Spleen (tissue), 11 donors: Measurements from ENCODE around the gene HELB. TPM values are rescaled to one million over a fixed set of nuclear protein-coding genes. Genes with fewer than 3 reads are reported as not detected.

Experiments used
- DNase-seq: peaks from one replicate; pipeline ENCODE4 v3.0.0-alpha.2; 2020
- H3K27ac ChIP-seq, 8 donors: fragments of 200-600 bp; sonication (generic) in 7 of 8; 1 replicate in 4 of 8; 2 replicates in 4 of 8; pipeline versions ENCODE4 v1.5.0 to v1.8.0; 2016 to 2021; ENCODE audit warnings: inconsistent platforms in 4 of 8, mild to moderate bottlenecking in 4 of 8, moderate library complexity in 1 of 8
- H3K27me3 ChIP-seq, 7 donors: fragments of 200-600 bp; sonication (generic) in 6 of 7; replicated peaks in 1 of 7; 1 replicate in 4 of 7; 2 replicates in 3 of 7; pipeline versions ENCODE4 v1.5.0 to v1.8.0; 2016 to 2021; ENCODE audit warnings: inconsistent platforms in 3 of 7, mild to moderate bottlenecking in 1 of 7
- H3K36me3 ChIP-seq, 6 donors: fragments of 200-600 bp; sonication (generic) in 5 of 6; 1 replicate in 4 of 6; 2 replicates in 2 of 6; pipeline versions ENCODE4 v1.5.0 to v1.8.0; 2016 to 2021; ENCODE audit warnings: inconsistent platforms in 2 of 6
- H3K4me1 ChIP-seq, 6 donors: fragments of 200-600 bp; sonication (generic) in 5 of 6; 1 replicate in 3 of 6; 2 replicates in 3 of 6; pipeline versions ENCODE4 v1.5.0 to v1.8.0; 2016 to 2021; ENCODE audit warnings: inconsistent platforms in 3 of 6
- H3K4me3 ChIP-seq, 8 donors: fragments of 200-600 bp; sonication (generic) in 7 of 8; 1 replicate in 4 of 8; 2 replicates in 4 of 8; pipeline versions ENCODE4 v1.5.0 to v1.8.0; 2016 to 2021; ENCODE audit warnings: inconsistent platforms in 4 of 8, mild to moderate bottlenecking in 4 of 8, moderate library complexity in 2 of 8
- H3K9me3 ChIP-seq, 8 donors: fragments of 200-600 bp; sonication (generic) in 7 of 8; 1 replicate in 4 of 8; 2 replicates in 4 of 8; pipeline versions ENCODE4 v1.5.0 to v1.8.0; 2016 to 2021; ENCODE audit warnings: inconsistent platforms in 4 of 8
- CTCF ChIP-seq, 11 experiments: fragments of 200-600 bp in 7 of 11; fragments of 450-650 bp in 4 of 11; sonication (generic) in 4 of 11; IDR thresholded peaks in 8 of 11; conservative IDR thresholded peaks in 3 of 11; 1 replicate in 7 of 11; 2 replicates in 4 of 11; pipeline versions ENCODE4 v1.4.0 to v1.8.0; 2016 to 2021; ENCODE audit warnings: antibody characterized with exemption in 11 of 11, inconsistent platforms in 4 of 11, mild to moderate bottlenecking in 1 of 11
- POLR2A ChIP-seq, 3 donors: fragments of 450-650 bp; IDR thresholded peaks; one replicate each; pipeline ENCODE4 v1.5.1; 2017; ENCODE audit warnings: antibody characterized with exemption in 3 of 3, mild to moderate bottlenecking in 1 of 3
- POLR2AphosphoS5 ChIP-seq, 3 donors: sonication (generic); formaldehyde crosslinking; IDR thresholded peaks; one replicate each; pipeline ENCODE4 v1.5.1; 2017; ENCODE audit warnings: antibody characterized with exemption in 3 of 3
- WGBS, 5 donors: extraction: QIAGEN DNeasy Blood & Tissue Kit in 3 of 5; methylation state at CpG; one replicate each; pipeline versions ENCODE4 v1.1.5 to v1.1.7; 2013 to 2018; 5-methylcytosine and 5-hydroxymethylcytosine counted together
- intact Hi-C: fragments of 100-400 bp; cut with DNase I; formaldehyde crosslinking; loops from one replicate; pipeline ENCODE4 v1.15.0; 2023; ENCODE audit warnings: low total_unique reads
- polyA plus RNA-seq, 3 donors: library from polyadenylated mRNA; stranded (reverse); fragments of 200-250 nt; gene quantifications; one replicate each; pipeline ENCODE4 v1.2.1, GENCODE V29; 2013
- total RNA-seq, 7 donors: library from RNA; depleted of rRNA in 3 of 7; stranded (reverse); fragments of >200 nt in 3 of 7; fragmentation: NEBNext Ultra II Directional in 4 of 7; extraction: Animal tissue kit (Norgen Biotek cat#: 25700) in 4 of 7; gene quantifications; one replicate each; pipeline versions ENCODE4 v1.1.0 to v1.2.1, GENCODE V29; 2016 to 2021
- donor health status: healthy with polysubstance abuse.
- donor health status: DM: no; HTN: no; CAD: no; lungs with moderate emphysema.
- donor health status: DM: no; HTN: no; CAD: no.
- donor health status: Bipolar disorder and iron deficiency.
- donor health status: healthy.
- donor health status: DM: no; HTN: no; CAD: no.
- donor health status: DM: yes; HTN: yes; CAD: no.

Gene HELB
- total and polyA plus RNA-seq, 10 donors = 0.83 to 33.7 (median 18.2) TPM

GRCh38 chr12:66262737-66263136, 39.6 kb upstream of the HELB start:
- TF ChIP-seq CTCF (IDR thresholded peaks at IDR 0.05 in 8 of 11, conservative IDR thresholded peaks at IDR 0.05 in 3 of 11) (no peak), POLR2AphosphoS5 (IDR thresholded peaks at IDR 0.05) (no peak), POLR2A (IDR thresholded peaks at IDR 0.05) (no peak)
- no peak overlapping the region for H3K4me3 ChIP-seq
- H3K36me3 ChIP-seq = no peaks in the 10 kb centered on the region
- no peaks in the 10 kb centered on the region for H3K9me3 ChIP-seq
- H3K4me1 ChIP-seq = peaks cover 0 to 11% (median 2%) of the 10 kb centered on the region in 6 donors
- DNase-seq = no peak
- H3K27me3 ChIP-seq = no peaks in the 10 kb centered on the region
- no peak overlapping the region for H3K27ac ChIP-seq
- intact Hi-C loops = no loop called here

- DNase-seq = no peak
- no peaks in the 10 kb centered on the region for H3K9me3 ChIP-seq
- intact Hi-C loops = loop anchor here (5.0 kb wide), 1 partner anchor 144 kb away; no protein-coding TSS in a partner anchor
- no peak overlapping the region for H3K4me3 ChIP-seq
- no peak for TF ChIP-seq POLR2AphosphoS5 (IDR thresholded peaks at IDR 0.05)
- TF ChIP-seq POLR2A (IDR thresholded peaks at IDR 0.05) = no peak
- no peak for TF ChIP-seq CTCF (IDR thresholded peaks at IDR 0.05 in 8 of 11, conservative IDR thresholded peaks at IDR 0.05 in 3 of 11)
- no peaks in the 10 kb centered on the region for H3K36me3 ChIP-seq
- peaks cover 0 to 38% (median 16%) of the 10 kb centered on the region in 6 donors for H3K4me1 ChIP-seq
- peak overlapping the region in 7 of 8 donors; percentile 9 to 87 (median 67) for H3K27ac ChIP-seq
- H3K27me3 ChIP-seq = no peaks in the 10 kb centered on the region
- WGBS, 5 donors = 41 to 76% (median 56%) methylated on average over 3 of the region's 3 CpGs
Observed at GRCh38 chr12:66268562-66268961, 33.7 kb upstream of the HELB start.

GRCh38 chr12:66269142-66269541, 33.2 kb upstream of the HELB start:
- Histone ChIP-seq H3K9me3 (no peaks in the 10 kb centered on the region), H3K36me3 (no peaks in the 10 kb centered on the region), H3K4me1 (peaks cover 0 to 38% (median 16%) of the 10 kb centered on the region in 6 donors), H3K27me3 (no peaks in the 10 kb centered on the region), H3K27ac (peak overlapping the region in 7 of 8 donors; percentile 9 to 87 (median 67)), H3K4me3 (no peak overlapping the region)
- no peak for DNase-seq
- 65 to 76% (median 69%) methylated on average over 6 of the region's 6 CpGs for WGBS, 5 donors
- intact Hi-C loops = loop anchor here (5.0 kb wide), 1 partner anchor 143 kb away; no protein-coding TSS in a partner anchor
- TF ChIP-seq CTCF (IDR thresholded peaks at IDR 0.05 in 8 of 11, conservative IDR thresholded peaks at IDR 0.05 in 3 of 11) = no peak
- TF ChIP-seq POLR2A (IDR thresholded peaks at IDR 0.05) = no peak
- TF ChIP-seq POLR2AphosphoS5 (IDR thresholded peaks at IDR 0.05) = no peak

GRCh38 chr12:66269757-66270383, 32.4 kb upstream of the HELB start:
- no peak for DNase-seq
- H3K36me3 ChIP-seq = no peaks in the 10 kb centered on the region
- intact Hi-C loops = loop anchor here (5.0 to 10.0 kb wide), 2 partner anchors 142 to 425 kb away; no protein-coding TSS in a partner anchor
- H3K4me1 ChIP-seq = peaks cover 0 to 38% (median 16%) of the 10 kb centered on the region in 6 donors
- WGBS, 5 donors = 66 to 82% (median 70%) methylated on average over 5 of the region's 5 CpGs
- no peaks in the 10 kb centered on the region for H3K9me3 ChIP-seq
- no peak overlapping the region for H3K4me3 ChIP-seq
- H3K27ac ChIP-seq = peak overlapping the region in 5 of 8 donors; percentile 51 to 87 (median 68)
- no peaks in the 10 kb centered on the region for H3K27me3 ChIP-seq
- no peak for TF ChIP-seq POLR2AphosphoS5 (IDR thresholded peaks at IDR 0.05)
- no peak for TF ChIP-seq POLR2A (IDR thresholded peaks at IDR 0.05)
- TF ChIP-seq CTCF (IDR thresholded peaks at IDR 0.05 in 8 of 11, conservative IDR thresholded peaks at IDR 0.05 in 3 of 11) = peak; percentile 23 to 73 (median 56)
